Posterior vena cava (tissue), 2 donors: Measurements from ENCODE around the gene SOX10. TPM values are rescaled to one million over a fixed set of nuclear protein-coding genes. Genes with fewer than 3 reads are reported as not detected.

ENCODE experiments used
- DNase-seq: peaks from one replicate; pipeline ENCODE4 v3.0.0-alpha.2; 2020; ENCODE audit warnings: low spot score
- intact Hi-C, 2 donors: fragments of 100-400 bp; cut with DNase I; formaldehyde crosslinking; loops; one replicate each; pipeline versions ENCODE4 v1.14.1 to v1.14.2; 2022 to 2023
- total RNA-seq, 2 donors: library from RNA; stranded (reverse); fragmentation: NEBNext Ultra II Directional; extraction: Animal tissue kit (Norgen Biotek cat#: 25700); gene quantifications; one replicate each; pipeline ENCODE4 v1.2.1, GENCODE V29; 2021
- donor health status: DM: yes; HTN: yes; CAD: no.
- donor health status: DM: yes; HTN: yes; CAD: no.

The SOX10 gene
- total RNA-seq, 2 donors from 2014 or later, result 0.32 to 1.6 TPM

GRCh38 chr22:38017272-38017920, 33.0 kb upstream of the SOX10 start:
- intact Hi-C loops, result no loop called here
- peak; percentile 95 for DNase-seq

GRCh38 chr22:38016182-38017151, 32.1 kb upstream of the SOX10 start:
- no peak for DNase-seq
- intact Hi-C loops, result no loop called here

- intact Hi-C loops, result no loop called here
- no peak for DNase-seq
Measured at GRCh38 chr22:38014083-38014482, 29.7 kb upstream of the SOX10 start.

DNA sequence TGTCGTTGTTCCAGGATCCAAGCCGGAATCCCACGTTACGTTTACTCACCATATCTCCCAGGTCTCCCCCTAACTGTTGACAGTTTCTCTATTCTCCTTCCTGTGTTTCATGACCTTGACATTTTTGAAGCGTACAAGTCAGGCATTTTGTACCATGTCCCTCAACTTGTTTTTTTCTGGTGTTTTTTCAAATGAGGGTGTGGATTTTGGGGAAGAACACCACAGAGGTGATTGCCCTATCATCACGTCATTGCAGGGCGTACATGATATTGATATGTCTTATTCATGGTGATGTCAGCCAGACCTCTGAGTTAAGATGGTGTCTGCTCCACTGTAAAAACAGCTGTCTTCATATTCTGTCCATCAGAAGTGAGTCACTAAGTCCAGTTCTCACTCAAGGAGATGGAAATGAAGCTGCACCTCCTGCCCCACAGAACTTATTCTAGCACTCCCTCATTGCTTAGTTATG, 28.3 kb upstream of the SOX10 start:
- intact Hi-C loops, result no loop called here
- DNase-seq, result no peak

GRCh38 chr22:38009000-38009806, 24.8 kb upstream of the SOX10 start:
- DNase-seq, result no peak
- intact Hi-C loops, result no loop called here

- intact Hi-C loops, result no loop called here
- no peak for DNase-seq
Measured at GRCh38 chr22:38007330-38007902, 23.1 kb upstream of the SOX10 start.

DNA sequence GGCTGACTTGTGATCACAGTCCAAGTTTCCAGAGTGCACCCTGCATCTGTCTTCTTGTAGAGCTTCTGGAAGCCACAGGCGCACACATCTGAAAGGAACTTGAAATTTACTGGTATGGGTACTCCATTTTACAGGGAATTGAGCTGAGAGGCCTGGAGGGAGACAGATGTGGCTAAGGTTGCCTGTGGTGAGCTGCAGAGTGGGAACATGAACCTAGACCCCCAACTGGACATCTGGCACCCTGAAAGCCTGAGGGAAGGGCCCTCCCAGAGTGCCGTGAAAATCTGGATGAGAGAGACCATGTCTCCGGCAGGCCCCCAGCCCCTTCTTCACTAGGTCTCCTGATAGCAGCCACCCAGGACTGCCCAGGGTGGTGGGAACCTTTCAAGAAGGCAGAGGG, 22.6 kb upstream of the SOX10 start:
- intact Hi-C loops, result no loop called here
- no peak for DNase-seq

- intact Hi-C loops, result no loop called here
- no peak for DNase-seq
Measured at GRCh38 chr22:38005943-38006342, 21.6 kb upstream of the SOX10 start.

- intact Hi-C loops, result no loop called here
- DNase-seq, result no peak
Measured at GRCh38 chr22:37999640-38000272, 15.4 kb upstream of the SOX10 start.

DNA sequence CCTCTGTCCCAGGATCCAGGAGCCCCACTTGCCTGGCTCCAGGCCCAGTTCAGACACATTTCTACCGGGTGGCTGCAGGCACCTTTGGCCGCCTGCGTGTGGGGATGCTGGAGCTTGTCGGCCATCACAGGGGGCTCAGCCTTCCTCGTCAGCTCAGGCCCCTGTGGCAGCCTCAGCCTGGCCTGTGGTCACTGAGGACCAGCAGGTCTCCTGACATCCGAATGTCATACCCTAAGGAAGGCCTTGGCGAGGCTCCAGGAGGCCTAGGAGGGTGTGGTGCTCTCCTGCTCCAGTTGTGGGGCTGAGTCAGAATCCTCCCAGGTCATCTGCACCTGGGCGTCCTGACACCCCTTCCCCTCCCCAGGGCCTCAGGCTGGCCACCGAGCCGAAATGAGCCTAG, 14.9 kb upstream of the SOX10 start:
- no peak for DNase-seq
- intact Hi-C loops, result no loop called here

- no peak for DNase-seq
- intact Hi-C loops, result no loop called here
Measured at GRCh38 chr22:37998543-37998942, 14.2 kb upstream of the SOX10 start.

DNA sequence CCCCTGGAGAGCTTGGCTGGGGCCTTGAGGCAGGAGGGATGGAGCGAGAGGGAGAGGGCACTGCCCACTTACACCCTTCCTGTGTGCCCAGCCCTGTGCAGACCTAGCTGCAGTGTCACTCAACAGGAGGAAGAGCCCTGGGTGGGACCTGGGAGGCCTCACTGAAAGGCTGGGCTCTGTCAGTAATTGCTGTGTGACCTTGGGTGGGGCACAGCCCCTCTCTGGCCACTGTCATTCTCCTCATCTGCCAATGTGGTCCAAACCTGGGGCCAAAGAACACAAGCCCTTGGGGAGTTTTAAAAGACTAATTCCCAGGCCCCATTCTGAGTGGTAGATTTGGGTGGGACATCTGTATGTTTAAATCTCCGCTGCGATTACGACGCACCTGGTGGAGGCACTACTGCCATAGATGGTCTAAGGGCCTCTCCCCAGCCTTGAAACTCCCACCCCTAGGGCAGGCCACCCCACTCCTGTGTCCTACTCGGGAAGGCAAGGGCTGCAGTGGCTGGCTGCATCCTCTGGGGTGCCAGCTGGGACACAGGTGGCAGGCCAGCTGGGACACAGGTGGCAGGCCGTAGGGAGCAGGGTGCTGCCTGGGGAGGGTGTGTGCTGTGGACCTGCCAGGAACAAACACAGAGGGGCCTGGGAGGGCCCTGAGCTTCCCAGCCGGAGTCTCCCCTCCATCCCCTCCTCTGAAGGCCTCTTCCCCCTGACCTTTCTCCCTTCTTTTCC, 12.3 kb upstream of the SOX10 start:
- no peak for DNase-seq
- intact Hi-C loops, result no loop called here

- intact Hi-C loops, result no loop called here
- no peak for DNase-seq
Measured at GRCh38 chr22:37996079-37996478, 11.7 kb upstream of the SOX10 start.

- intact Hi-C loops, result no loop called here
- DNase-seq, result no peak
Measured at GRCh38 chr22:37995460-37995859, 11.1 kb upstream of the SOX10 start.

DNA sequence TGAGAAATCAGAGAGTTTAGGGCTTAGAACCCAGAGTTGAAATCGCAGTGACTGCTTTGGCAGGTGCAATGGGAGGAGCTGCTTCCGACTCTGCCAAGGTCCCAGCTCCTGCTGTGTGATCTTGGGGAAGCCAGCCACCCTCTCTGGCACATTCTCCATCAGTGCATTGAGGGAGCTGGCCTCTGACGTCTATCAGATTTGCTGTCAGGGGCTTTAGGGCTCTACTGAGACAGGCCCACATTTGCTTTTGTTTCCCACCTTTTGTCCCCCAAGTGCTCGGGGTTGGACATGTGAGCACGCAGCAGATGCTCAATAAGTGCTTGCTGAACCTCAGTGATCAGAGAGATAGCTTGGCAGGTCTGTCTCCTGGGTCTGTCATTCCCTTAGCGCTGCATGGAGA, 10.6 kb upstream of the SOX10 start:
- DNase-seq, result no peak
- intact Hi-C loops, result no loop called here

GRCh38 chr22:37994049-37994448, 9.7 kb upstream of the SOX10 start:
- DNase-seq, result no peak
- intact Hi-C loops, result no loop called here

- intact Hi-C loops, result no loop called here
- DNase-seq, result no peak
Measured at GRCh38 chr22:37991731-37992442, 7.5 kb upstream of the SOX10 start.

DNA sequence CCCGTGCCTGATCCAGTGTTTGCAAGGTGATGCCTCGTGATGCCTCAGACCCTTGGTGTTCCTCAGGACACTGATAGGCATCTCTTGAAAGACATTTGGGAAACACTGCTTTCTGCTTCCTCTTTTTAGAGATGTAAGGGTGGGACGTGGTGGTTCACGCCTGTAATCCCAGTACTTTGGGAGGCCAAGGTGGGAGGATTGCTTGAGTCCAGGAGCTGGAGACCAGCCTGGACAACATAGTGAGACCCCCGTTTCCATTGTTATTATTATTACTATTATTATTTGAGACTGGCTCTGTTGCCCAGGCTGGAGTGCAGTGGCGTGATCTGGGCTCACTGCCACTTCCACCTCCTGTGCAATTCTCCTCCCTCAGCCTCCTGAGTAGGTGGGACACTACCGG, 6.5 kb upstream of the SOX10 start:
- intact Hi-C loops, result no loop called here
- no peak for DNase-seq
